ENCODE measurements around the gene KIAA1671.

DNA sequence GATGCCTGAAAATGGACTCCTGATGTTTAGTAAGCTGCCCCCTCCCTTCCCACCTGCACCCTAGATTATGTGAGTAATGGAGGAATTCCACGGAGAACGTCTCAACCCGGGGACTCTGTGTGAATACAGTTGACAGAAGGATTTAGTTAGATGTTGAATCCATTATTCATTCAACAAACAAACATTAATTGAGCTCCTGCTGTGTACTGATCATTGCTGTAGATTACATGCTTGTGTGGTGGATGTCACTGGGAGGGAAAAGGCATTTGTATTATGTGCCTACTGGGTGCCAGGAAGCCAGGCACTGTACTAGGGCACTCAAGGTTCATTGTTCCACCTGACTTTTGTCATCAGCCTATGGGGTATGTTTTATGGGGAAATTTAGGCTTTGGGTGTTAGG, 224.3 kb downstream of the KIAA1671 start:
- TF ChIP-seq PHF8 (CRISPR knock-in tag; IDR thresholded peaks at IDR 0.05), result no peak
- TF ChIP-seq, protein P1, sequence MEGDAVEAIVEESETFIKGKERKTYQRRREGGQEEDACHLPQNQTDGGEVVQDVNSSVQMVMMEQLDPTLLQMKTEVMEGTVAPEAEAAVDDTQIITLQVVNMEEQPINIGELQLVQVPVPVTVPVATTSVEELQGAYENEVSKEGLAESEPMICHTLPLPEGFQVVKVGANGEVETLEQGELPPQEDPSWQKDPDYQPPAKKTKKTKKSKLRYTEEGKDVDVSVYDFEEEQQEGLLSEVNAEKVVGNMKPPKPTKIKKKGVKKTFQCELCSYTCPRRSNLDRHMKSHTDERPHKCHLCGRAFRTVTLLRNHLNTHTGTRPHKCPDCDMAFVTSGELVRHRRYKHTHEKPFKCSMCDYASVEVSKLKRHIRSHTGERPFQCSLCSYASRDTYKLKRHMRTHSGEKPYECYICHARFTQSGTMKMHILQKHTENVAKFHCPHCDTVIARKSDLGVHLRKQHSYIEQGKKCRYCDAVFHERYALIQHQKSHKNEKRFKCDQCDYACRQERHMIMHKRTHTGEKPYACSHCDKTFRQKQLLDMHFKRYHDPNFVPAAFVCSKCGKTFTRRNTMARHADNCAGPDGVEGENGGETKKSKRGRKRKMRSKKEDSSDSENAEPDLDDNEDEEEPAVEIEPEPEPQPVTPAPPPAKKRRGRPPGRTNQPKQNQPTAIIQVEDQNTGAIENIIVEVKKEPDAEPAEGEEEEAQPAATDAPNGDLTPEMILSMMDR (CRISPR knock-in tag; IDR thresholded peaks at IDR 0.05), result no peak
- no peak for TF ChIP-seq RBAK (CRISPR knock-in tag; IDR thresholded peaks at IDR 0.05)
- TF ChIP-seq RXRA (CRISPR knock-in tag; IDR thresholded peaks at IDR 0.05), result no peak
- TF ChIP-seq, protein P2, sequence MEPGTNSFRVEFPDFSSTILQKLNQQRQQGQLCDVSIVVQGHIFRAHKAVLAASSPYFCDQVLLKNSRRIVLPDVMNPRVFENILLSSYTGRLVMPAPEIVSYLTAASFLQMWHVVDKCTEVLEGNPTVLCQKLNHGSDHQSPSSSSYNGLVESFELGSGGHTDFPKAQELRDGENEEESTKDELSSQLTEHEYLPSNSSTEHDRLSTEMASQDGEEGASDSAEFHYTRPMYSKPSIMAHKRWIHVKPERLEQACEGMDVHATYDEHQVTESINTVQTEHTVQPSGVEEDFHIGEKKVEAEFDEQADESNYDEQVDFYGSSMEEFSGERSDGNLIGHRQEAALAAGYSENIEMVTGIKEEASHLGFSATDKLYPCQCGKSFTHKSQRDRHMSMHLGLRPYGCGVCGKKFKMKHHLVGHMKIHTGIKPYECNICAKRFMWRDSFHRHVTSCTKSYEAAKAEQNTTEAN (CRISPR knock-in tag; conservative IDR thresholded peaks at IDR 0.05), result no peak
- TF ChIP-seq YY1 (IDR thresholded peaks at IDR 0.05; ENCODE audit: insufficient read depth, insufficient replicate concordance, low read depth, low read length), result no peak
- no peak for TF ChIP-seq ZNF253 (CRISPR knock-in tag; IDR thresholded peaks at IDR 0.05; ENCODE audit: borderline replicate concordance)
- TF ChIP-seq ZSCAN29 (CRISPR knock-in tag; conservative IDR thresholded peaks at IDR 0.05), result no peak
- TF ChIP-seq, protein P3, sequence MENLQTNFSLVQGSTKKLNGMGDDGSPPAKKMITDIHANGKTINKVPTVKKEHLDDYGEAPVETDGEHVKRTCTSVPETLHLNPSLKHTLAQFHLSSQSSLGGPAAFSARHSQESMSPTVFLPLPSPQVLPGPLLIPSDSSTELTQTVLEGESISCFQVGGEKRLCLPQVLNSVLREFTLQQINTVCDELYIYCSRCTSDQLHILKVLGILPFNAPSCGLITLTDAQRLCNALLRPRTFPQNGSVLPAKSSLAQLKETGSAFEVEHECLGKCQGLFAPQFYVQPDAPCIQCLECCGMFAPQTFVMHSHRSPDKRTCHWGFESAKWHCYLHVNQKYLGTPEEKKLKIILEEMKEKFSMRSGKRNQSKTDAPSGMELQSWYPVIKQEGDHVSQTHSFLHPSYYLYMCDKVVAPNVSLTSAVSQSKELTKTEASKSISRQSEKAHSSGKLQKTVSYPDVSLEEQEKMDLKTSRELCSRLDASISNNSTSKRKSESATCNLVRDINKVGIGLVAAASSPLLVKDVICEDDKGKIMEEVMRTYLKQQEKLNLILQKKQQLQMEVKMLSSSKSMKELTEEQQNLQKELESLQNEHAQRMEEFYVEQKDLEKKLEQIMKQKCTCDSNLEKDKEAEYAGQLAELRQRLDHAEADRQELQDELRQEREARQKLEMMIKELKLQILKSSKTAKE (CRISPR knock-in tag; IDR thresholded peaks at IDR 0.05; ENCODE audit: borderline replicate concordance), result no peak
- TF ChIP-seq FOSL2 (CRISPR knock-in tag; IDR thresholded peaks at IDR 0.05), result no peak
- TF ChIP-seq, protein P4, sequence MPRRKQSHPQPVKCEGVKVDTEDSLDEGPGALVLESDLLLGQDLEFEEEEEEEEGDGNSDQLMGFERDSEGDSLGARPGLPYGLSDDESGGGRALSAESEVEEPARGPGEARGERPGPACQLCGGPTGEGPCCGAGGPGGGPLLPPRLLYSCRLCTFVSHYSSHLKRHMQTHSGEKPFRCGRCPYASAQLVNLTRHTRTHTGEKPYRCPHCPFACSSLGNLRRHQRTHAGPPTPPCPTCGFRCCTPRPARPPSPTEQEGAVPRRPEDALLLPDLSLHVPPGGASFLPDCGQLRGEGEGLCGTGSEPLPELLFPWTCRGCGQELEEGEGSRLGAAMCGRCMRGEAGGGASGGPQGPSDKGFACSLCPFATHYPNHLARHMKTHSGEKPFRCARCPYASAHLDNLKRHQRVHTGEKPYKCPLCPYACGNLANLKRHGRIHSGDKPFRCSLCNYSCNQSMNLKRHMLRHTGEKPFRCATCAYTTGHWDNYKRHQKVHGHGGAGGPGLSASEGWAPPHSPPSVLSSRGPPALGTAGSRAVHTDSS (CRISPR knock-in tag; conservative IDR thresholded peaks at IDR 0.05), result no peak
- TF ChIP-seq ZNF143 (CRISPR knock-in tag; IDR thresholded peaks at IDR 0.05), result no peak
